Measurements from ENCODE around the gene TGM2. TPM values are rescaled to one million over a fixed set of nuclear protein-coding genes. Genes with fewer than 3 reads are reported as not detected.

The TGM2 gene
- total and polyA plus RNA-seq, 9 of the 15 experiments (the other 6 are each of a cell fraction or from before 2014, with no cell fraction given) = 5.5 to 78.5 (median 37.6) TPM

DNA sequence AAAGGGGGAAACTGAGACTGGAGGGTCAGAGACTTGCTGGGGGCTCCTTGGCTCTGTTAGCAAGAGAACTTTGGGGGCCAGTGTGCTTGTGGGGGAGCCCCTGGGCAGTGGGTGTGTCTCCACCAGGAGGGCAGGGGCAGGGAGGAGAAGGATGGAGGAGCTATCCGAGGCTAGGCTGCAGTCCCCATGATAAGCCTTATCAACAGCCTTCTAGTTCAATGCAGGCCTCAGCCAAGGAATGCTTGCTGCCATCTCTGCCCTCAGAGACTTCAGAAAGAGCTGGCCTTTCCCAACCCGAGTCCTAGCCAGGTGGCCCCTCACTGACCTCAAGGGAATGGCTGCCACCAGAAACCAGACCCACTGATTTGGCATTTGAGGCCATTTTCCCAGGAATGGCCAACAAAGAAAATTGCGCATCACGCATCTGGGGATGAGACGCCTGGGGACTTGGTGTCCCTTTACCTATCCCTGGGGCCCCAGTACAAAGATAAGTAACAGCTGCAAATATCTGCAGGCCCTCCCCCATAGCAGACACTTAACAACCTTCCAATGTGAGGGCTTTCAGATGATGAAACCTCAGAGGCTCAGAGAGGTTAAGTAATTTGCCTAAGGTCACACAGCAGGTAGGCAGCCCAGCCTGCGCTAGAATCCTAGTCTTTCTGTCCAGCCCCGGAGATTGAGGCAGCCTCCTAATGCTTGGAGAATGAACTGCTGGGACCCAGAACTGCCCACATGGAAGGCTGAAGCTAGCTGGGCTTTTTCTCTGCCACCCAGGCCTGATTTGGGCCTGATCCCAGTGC is 4.9 kb downstream of the TGM2 start (continued):
- no peak for TF ChIP-seq IRF2 (CRISPR knock-in tag; IDR thresholded peaks at IDR 0.05)
- TF ChIP-seq SMARCA5 (IDR thresholded peaks at IDR 0.05) = peak; percentile 98
- TF ChIP-seq, protein P1, sequence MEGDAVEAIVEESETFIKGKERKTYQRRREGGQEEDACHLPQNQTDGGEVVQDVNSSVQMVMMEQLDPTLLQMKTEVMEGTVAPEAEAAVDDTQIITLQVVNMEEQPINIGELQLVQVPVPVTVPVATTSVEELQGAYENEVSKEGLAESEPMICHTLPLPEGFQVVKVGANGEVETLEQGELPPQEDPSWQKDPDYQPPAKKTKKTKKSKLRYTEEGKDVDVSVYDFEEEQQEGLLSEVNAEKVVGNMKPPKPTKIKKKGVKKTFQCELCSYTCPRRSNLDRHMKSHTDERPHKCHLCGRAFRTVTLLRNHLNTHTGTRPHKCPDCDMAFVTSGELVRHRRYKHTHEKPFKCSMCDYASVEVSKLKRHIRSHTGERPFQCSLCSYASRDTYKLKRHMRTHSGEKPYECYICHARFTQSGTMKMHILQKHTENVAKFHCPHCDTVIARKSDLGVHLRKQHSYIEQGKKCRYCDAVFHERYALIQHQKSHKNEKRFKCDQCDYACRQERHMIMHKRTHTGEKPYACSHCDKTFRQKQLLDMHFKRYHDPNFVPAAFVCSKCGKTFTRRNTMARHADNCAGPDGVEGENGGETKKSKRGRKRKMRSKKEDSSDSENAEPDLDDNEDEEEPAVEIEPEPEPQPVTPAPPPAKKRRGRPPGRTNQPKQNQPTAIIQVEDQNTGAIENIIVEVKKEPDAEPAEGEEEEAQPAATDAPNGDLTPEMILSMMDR (IDR thresholded peaks at IDR 0.05 in 2 of 3, conservative IDR thresholded peaks at IDR 0.05 in 1 of 3; ENCODE audit: insufficient read depth in 2 of 3, low read depth in 1 of 3, low read length in 3 of 3) = no peak
- no peak for TF ChIP-seq PBX2 (CRISPR knock-in tag; IDR thresholded peaks at IDR 0.05; ENCODE audit: low read depth)
- TF ChIP-seq PBX2 (tag; conservative IDR thresholded peaks at IDR 0.05; ENCODE audit: low read depth) = no peak
- TF ChIP-seq, protein P2, sequence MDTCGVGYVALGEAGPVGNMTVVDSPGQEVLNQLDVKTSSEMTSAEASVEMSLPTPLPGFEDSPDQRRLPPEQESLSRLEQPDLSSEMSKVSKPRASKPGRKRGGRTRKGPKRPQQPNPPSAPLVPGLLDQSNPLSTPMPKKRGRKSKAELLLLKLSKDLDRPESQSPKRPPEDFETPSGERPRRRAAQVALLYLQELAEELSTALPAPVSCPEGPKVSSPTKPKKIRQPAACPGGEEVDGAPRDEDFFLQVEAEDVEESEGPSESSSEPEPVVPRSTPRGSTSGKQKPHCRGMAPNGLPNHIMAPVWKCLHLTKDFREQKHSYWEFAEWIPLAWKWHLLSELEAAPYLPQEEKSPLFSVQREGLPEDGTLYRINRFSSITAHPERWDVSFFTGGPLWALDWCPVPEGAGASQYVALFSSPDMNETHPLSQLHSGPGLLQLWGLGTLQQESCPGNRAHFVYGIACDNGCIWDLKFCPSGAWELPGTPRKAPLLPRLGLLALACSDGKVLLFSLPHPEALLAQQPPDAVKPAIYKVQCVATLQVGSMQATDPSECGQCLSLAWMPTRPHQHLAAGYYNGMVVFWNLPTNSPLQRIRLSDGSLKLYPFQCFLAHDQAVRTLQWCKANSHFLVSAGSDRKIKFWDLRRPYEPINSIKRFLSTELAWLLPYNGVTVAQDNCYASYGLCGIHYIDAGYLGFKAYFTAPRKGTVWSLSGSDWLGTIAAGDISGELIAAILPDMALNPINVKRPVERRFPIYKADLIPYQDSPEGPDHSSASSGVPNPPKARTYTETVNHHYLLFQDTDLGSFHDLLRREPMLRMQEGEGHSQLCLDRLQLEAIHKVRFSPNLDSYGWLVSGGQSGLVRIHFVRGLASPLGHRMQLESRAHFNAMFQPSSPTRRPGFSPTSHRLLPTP (IDR thresholded peaks at IDR 0.05; ENCODE audit: borderline replicate concordance, extremely low read depth, insufficient read length) = no peak
- TF ChIP-seq SNRNP70 (optimal IDR thresholded peaks at IDR 0.05; ENCODE audit: low read depth, low read length) = no peak
- TF ChIP-seq MTA2 (IDR thresholded peaks at IDR 0.05; ENCODE audit: low read depth) = peak; percentile 59; the same call in 1 of the 2 replicates
- no peak; a peak in 1 of 4 replicates for TF ChIP-seq HDAC1 (IDR thresholded peaks at IDR 0.05)
- TF ChIP-seq NR1H2 (CRISPR knock-in tag; IDR thresholded peaks at IDR 0.05) = no peak
- TF ChIP-seq ZNF830 (CRISPR knock-in tag; IDR thresholded peaks at IDR 0.05) = no peak
- TF ChIP-seq, protein P3, sequence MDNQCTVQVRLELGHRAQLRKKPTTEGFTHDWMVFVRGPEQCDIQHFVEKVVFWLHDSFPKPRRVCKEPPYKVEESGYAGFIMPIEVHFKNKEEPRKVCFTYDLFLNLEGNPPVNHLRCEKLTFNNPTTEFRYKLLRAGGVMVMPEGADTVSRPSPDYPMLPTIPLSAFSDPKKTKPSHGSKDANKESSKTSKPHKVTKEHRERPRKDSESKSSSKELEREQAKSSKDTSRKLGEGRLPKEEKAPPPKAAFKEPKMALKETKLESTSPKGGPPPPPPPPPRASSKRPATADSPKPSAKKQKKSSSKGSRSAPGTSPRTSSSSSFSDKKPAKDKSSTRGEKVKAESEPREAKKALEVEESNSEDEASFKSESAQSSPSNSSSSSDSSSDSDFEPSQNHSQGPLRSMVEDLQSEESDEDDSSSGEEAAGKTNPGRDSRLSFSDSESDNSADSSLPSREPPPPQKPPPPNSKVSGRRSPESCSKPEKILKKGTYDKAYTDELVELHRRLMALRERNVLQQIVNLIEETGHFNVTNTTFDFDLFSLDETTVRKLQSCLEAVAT (IDR thresholded peaks at IDR 0.05) = no peak
- no peak for TF ChIP-seq NR3C1 (CRISPR knock-in tag; IDR thresholded peaks at IDR 0.05)
- TF ChIP-seq MAFK (IDR thresholded peaks at IDR 0.05; ENCODE audit: low read length) = no peak
- no peak for TF ChIP-seq ZBTB1 (CRISPR knock-in tag; IDR thresholded peaks at IDR 0.05; ENCODE audit: borderline replicate concordance, low read depth)
- TF ChIP-seq, protein P4, sequence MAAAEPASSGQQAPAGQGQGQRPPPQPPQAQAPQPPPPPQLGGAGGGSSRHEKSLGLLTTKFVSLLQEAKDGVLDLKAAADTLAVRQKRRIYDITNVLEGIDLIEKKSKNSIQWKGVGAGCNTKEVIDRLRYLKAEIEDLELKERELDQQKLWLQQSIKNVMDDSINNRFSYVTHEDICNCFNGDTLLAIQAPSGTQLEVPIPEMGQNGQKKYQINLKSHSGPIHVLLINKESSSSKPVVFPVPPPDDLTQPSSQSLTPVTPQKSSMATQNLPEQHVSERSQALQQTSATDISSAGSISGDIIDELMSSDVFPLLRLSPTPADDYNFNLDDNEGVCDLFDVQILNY (CRISPR knock-in tag; IDR thresholded peaks at IDR 0.05) = no peak
